ENCODE data around the gene IRF7.

Gene IRF7

DNA sequence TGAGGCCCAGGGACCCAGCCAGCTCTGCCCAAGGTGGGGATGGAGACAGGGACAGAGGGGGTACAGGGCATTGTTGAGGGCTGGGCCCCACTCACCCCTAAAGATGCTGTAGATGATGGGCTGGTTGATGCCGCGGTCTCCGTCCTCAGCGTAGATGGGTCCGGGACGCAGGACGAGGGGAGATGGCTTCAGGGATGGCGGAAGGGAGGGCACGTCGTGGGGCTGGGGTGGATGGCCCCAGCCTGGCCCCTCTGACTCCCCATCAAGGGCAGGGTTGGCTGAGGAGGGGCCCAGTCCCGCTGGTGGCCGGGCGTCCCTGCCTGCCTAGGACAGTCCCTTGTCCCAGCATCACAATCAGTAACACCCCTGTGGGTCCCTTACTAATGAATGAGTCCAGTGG lies 4.5 kb upstream of the IRF7 start:
- no peak for DNase-seq

DNA sequence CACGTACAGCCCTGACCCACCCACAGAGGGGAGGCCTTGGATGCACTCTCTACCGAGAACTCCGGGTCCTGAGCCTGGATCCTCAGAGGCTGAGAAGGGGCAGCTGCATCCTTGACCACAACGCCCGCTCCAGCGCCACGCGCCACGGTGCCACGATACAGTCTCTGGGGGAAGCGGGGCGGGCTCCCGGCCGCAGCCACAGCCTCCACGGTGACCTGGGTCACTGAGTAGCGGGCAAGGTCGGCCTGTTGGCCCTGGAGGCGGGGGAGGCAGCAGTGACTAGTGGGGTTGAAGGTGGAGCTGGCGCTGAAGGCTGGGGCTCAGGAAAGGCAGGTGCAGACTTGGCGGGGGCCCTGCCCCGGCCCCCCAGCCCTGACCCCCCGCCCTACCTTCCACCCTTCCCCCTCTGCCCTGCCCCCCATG lies 3.9 kb upstream of the IRF7 start:
- no peak for DNase-seq

DNA sequence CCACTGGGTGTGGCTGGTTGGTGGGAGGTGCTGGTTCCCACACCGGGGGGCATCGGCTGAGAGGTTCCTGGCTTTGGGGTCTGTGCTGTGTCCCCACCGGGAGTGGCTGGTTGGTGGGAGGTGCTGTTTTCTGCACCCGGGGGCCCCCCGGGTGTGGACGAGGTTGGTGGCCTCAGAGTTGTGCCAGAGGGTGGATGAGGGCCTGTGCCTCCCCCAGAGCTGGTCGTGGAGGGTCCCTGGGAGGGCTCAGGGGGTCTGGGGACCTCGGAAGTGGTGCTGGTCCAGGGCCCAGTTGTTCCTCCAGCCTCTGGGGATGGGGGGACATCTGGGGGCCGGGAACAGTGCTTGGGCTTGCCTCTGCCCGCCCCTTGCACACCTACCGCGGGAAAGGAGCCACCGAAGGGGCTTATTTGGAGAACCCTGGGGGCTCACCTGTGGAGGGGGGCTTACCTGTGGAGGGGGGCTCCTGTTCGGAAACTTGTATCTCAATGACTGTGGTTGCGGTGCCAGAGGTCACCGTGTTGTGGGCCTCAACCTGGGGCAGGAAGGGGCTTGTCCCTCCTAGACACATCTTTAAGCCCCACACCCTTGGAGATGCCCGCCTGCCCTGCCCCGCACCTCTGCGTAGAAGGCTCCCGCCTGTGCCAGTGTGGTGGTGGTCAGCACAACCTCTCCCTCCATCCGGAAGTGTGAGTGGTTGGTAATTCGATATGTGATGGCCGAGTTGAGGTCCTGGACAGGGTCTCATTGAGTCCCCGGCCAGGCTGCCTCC lies 3.3 kb upstream of the IRF7 start:
- no peak for DNase-seq

DNA sequence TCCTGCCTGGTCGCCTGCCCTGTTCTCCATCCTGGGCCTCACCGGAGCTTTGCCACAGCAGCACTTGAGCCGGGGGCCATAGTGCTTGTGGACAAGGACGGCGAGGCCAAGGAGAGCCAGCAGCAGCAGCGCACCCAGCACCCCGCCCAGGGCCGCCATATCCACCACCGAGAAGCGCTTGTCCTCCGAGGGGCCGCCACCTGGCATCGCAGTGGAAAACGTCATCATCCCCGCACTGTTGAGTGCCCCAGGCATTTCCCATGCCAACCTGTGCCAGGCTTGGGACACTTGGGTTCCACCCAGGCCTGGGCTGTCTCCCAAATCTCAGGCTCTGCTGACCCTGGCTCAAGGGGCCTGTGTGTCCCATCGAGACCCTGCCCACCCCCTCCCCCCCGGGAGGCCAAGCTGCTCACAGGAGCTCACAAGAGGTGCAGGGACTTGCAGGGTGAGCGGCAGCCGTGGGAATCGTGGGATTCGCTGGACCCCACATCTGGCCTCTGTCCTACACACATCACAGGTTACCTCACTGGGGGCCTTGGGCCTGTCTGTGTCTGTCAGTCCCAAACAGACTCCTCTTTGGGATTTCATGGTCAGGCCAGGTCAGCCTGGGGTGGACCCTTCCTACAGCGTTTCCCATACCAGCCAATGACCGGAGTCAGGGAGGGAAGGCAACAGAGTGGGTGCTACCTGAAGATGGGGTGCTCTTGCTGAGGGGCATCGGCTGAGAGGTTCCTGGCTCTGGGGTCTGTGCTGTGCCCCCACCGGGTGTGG lies 2.3 kb upstream of the IRF7 start:
- no peak for DNase-seq

DNA sequence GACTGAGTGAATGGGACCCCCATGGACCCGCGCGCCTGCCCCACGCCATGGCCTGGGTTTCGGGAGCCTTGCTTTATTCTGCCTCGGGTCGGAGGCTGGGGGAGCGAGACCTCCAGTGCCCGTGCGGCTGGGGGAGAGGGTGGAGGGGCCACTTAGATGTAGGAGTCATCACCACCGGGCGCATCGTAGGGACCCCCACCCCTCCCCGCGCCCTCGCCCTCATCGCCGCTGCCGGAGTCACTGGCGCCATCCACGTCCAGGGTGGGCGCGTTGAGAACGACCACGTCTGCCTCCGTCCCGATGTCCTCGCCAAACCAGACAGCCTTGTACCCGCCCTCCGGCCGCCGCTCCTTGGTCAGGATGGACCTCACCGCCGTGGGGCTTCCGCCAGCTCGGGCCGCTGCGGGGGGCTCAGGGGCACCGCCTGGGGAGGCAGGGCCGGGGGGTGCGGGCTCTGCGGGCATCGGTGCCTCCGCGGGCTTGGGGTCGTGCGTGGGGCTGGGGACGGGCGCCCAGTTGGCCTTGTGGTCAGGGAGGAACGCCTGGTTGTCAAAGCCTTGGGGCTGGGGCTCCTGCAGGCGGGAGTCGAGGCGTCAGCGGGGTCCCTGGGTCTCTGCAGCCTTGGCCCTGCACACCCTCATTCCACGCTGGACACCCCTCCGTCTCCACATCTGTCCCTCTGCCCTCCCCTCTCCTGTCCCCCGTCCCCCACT lies 1.6 kb upstream of the IRF7 start:
- no peak for DNase-seq

DNA sequence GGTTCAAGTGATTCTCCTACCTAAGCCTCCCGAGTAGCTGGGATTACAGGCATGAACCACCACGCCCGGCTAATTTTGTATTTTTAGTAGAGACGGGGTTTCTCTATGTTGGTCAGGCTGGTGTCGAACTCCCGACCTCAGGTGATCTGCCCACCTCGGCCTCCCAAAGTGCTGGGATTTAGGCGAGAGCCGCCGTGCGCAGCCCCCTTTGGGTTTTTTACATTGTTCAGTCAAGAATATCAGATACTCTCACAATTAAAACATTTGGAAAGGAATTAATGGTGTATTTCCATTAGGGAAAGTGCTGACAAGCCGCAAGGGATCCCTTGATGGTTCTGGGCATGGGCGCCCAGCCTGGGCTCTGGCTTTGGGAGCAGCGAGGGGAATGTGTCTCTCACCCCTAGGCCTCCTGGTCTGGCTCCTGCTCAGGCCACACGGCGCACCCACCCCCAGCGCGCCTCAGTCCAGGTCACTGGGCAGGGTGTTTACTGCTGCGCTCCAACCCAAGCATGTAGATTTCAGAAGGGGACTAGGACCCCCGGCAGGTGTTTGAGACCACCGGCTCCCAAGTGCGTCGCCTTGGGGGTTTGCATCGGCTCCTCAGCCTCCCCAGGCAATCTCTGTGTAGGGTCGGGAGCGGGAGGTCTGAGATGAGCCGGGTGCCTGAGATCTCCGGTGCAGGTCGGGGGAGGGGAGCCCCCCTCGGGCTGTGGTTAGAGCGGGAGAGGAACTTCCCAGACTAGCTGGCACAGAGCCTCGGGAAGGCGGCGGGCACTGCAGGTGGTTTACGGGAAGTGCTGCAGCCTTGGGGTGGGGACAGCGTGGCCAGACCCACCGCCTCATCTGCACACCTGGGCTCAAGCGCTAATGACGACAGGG lies 809 bp upstream of the IRF7 start:
- DNase-seq = no peak

DNA sequence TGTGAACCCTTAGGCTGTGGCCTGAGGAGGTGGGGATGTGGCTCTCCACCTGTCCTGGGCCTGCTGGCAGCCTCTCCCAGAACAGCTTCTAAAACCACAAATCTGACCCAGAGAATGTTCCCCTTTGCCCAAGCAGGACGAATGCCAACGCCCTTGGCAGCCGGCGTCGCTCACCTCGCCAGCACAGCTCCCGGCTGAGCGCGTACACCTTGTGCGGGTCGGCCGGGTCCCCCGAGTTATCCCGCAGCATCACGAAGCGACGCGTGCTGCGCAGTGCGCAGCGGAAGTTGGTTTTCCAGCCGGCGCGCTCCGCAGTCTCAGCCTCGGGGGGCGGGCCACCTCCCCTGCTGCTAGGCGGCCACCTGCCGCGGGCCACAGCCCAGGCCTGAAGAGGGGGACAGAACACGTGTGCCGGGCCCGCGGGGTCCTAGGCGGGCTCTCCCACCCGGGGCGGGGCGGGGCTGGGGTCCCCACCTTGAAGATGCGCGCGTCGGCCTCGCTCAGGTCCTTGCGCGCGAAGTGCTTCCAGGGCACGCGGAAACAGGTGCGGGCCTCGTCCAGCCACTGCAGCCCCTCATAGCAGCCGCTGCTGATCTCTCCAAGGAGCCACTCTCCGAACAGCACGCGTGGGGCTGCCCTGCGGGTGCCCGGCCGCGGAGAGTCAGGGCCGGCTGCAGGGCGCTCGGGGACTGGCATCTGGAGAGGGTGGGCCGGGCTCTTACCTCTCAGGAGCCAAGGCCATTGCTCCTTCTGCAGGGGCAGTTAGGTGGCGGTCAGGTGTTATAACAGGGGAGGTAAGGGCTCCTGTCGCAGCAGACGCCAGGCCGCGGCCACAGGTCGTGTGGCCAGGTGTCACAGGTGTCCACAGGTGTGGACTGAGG lies 887 bp downstream of the IRF7 start:
- no peak for DNase-seq

DNA sequence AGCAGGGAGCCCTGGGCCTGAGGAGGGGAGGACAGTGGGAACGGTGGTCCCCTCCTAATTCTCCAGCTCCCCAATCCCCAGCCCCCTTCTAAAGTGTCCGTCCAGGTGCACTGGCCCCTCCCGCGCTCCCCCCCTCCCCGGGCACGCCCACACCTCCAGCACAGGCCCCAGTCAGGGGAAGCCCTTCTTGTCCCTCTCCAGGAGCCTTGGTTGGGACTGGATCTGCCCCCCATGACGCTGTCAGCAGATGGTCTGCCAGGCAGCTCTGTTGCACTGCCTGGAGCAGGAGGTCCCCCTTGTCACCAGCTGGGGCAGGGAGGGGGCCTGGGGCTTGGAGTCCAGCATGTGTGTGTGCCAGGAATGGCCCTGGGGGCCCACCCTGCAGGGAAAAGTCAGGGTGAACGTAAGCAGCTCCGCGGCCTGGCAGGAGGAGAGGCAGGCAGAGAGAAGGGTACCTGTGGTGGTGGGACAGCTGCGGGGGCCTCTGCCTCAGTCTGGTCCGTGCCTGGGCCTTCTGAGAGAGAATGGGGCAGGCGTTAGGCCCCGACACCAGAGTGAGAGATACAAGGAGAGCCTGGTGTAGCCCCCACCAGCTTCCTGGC lies 1.6 kb downstream of the IRF7 start:
- no peak for DNase-seq

DNA sequence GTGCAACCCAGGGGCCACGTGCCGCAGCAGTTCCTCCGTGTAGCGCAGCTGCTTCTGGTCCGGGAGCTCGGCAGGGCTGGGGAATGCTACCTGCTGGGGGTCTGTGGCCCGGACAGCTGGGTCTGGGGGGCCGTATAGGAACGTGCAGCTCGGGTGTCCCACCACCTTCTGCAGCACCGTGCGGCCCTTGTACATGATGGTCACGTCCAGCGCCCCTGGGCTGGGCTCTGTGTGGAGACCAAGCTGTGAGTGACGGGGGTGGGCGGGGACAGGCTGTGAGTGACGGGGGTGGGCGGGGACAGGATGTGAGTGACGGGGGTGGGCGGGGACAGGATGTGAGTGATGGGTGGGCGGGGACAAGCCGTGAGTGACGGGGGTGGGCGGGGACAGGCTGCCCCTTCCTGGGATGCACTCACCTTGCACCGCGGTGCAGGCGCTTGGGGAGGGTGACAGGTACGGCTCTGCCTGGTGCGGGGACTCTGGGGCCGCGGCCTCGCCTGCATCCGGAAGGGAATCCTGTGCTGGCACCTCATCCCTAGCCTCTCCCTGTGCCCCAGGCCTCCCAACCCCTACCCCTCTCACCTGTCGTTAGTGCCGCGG lies 2.3 kb downstream of the IRF7 start:
- DNase-seq = peak; percentile 78

DNA sequence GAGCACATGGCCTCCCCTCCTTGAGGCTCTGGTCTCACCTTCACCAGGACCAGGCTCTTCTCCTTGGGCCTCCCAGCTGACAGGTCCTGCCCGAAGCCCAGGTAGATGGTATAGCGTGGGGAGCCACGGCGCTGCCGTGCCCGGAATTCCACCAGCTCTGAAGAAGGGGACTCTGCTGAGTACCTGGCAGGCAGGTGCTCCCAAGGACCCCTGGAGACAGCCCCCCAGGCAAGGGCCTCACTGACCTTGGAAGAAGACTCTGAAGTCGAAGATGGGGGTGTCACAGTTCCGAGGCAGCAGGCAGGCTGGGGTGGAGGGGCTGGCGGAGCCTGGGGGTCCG lies 2.8 kb downstream of the IRF7 start:
- no peak for DNase-seq

DNA sequence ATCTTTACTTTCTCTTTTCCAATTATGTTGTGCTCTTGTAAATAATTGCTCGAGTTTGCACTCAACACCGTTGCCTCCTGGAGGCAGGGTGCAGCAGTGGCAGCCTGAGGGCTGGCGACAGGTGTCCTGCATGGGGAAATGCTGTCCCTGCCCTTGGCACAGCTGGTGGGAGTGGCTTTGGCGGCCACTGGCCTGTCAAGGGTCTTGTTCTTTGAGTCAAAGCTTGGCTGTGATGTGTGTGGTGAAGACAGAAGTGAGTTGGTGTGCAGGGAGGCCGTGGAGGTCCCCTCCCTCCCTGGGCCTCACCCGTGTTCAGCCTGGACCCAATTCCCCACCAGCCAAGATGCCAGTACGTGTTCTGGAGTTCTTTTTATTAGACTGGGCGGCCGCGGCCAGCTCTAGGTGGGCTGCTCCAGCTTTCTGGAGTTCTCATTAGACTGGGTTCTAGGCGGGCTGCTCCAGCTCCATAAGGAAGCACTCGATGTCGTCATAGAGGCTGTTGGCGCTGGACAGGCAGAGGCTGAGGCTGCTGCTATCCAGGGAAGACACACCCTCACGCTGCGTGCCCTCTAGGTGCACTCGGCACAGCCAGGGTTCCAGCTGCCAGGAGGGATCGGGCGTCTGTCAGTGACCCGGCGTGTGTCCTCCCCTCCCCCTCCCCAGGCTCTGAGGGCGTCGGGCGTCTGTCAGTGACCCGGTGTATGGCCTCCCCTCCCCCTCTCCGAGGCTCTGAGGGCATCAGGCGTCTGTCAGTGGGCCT lies 3.4 kb downstream of the IRF7 start:
- DNase-seq = no peak

DNA sequence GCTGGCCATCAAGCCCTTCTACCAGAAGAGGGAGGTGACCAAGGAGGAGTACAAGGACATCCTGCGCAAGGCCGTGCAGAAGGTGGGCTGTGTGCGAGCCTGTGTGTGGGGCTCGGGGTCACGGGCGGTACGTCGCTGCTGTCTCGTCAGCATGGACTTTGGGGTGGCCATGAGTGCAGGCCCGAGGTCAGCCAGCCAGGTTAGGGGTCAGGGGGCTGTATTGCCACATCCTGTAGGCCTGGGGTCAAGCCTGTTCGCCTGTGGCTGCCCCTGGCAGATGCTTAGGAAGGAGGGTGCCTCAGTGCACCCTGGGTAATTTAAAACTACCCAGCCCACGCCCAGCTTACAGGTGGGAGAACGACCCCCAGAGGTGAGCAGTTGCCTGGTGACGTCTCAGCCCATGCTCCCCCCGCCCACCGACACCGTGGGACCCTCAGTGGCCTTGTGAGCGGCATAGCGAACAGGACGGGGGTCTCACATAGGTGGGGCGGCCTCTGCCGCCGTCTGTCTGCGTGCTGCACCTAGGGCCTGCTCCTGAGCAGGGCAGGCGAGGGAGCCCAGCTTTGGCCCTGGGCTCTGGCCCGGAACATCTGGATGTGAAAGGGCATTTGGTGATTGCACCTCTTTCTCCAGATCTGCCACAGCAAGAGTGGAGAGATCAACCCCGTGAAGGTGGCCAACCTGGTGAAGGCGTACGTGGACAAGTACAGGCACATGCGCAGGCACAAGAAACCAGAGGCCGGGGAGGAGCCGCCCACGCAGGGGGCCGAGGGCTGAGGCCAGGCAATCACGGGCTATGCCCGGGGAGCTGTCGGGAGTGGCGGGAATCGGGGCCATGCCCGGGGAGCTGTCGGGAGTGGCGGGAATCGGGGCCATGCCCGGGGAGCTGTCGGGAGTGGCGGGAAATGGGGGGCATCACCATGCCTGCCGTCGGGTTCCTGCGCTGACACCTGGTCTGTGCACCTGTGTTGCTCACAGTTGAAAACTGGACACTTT lies 4.5 kb downstream of the IRF7 start:
- no peak for DNase-seq

DNA sequence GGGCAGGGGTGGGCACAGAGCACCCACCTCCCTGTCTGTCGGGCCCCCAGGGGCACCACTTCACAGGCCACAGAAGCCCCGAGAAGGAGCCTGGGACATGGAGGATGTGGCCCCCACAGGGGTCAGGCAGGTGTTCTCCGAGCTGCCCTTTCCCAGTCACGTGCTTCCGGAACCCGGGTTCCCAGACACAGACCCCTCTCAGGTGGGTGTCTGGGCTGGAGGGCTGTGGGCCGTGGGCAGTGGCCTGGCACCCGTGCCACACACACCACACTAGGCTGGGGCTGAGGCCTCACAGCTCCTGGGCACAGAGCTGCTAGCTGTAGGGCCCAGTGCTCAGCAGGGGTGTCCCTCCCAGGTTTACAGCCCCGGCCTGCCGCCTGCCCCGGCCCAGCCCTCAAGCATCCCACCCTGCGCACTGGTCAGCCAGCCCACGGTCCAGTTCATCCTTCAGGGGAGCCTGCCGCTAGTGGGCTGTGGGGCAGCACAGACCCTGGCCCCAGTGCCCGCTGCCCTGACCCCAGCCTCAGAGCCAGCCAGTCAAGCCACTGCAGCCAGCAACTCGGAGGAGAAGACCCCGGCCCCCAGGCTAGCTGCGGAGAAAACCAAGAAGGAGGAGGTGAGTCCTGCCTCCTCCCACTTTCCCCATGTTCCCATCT lies 5.5 kb downstream of the IRF7 start:
- DNase-seq = no peak

DNA sequence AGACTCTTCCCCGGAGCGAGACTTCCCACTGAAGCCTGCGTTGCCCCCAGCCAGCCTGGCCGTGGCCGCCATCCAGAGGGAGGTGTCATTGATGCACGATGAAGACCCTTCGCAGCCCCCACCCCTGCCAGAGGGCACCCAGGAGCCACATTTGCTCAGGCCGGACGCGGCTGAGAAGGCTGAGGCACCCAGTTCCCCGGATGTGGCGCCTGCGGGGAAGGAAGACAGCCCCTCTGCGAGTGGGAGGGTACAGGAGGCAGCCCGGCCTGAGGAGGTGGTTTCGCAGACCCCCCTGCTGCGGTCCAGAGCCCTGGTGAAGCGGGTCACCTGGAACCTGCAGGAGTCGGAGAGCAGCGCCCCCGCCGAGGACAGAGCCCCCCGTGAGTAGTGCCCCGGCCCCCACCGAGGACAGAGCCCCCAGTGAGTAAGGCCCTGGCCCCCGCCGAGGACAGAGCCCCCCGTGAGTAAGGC lies 6.4 kb downstream of the IRF7 start:
- DNase-seq = no peak

DNA sequence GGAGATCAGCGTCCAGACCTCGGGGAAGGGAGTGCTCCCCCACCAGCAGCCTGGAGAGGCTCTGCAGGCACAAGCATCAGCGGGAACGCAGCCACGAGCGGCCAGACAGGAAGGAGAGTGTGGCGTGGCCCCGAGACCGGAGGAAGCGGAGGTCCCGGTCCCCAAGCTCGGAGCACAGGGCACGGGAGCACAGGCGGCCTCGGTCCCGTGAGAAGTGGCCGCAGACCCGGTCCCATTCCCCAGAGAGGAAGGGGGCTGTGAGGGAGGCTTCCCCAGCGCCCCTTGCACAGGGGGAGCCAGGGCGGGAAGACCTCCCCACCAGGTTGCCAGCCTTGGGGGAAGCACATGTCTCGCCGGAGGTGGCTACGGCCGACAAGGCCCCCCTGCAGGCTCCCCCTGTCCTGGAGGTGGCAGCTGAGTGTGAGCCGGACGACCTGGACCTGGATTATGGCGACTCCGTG lies 6.9 kb downstream of the IRF7 start:
- no peak for DNase-seq

DNA sequence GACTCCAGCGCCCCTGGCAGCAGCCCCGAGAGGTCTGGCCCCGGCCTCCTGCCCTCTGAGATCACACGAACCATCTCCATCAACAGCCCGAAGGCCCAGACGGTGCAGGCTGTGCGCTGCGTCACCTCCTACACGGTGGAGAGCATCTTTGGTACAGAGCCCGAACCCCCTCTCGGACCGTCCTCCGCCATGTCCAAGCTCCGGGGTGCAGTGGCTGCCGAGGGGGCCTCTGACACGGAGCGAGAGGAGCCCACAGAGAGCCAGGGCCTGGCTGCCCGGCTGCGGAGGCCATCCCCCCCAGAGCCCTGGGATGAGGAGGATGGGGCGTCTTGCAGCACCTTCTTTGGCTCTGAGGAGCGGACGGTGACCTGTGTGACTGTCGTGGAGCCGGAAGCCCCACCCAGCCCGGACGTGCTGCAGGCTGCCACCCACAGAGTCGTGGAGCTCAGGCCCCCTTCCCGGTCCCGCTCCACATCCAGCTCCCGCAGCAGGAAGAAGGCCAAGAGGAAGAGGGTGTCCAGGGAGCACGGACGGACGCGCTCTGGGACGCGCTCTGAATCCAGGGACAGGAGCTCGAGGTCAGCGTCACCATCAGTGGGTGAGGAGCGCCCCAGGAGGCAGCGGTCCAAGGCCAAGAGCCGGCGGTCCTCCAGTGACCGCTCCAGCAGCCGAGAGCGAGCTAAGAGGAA lies 7.6 kb downstream of the IRF7 start:
- DNase-seq = no peak

DNA sequence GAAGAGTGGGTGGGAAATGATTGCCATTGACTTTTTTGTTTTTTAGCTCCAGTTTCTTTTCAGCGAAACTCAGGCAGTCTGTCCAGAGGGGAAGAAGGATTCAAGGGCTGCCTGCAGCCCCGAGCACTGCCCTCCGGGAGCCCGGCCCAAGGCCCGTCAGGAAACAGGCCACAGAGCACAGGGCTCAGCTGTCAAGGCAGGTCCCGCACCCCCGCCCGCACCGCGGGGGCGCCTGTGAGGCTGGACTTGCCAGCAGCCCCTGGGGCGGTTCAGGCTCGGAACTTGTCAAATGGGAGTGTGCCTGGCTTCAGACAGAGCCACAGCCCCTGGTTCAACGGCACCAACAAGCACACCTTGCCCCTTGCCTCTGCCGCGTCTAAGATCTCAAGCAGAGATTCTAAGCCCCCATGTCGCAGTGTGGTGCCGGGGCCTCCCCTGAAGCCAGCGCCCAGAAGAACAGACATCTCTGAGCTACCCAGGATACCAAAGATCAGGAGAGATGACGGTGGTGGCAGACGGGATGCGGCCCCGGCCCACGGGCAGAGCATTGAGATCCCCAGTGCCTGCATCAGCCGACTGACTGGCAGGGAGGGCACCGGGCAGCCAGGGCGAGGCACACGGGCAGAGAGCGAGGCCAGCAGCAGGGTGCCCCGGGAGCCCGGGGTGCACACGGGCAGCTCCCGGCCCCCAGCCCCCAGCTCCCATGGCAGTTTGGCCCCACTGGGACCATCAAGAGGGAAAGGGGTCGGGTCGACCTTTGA lies 8.6 kb downstream of the IRF7 start:
- no peak for DNase-seq
